PC-3 (cell line): Measurements from ENCODE around the gene DOCK1.

ENCODE experiments used
- CTCF ChIP-seq: fragments of 300-600 bp; sonication (generic); conservative IDR thresholded peaks from 2 replicates; pipeline ENCODE4 v1.5.1; 2017; ENCODE audit warnings: antibody characterized with exemption, low read depth, mild to moderate bottlenecking, low read length
- EZH2 ChIP-seq: fragments of 300-600 bp; sonication (generic); IDR thresholded peaks from one replicate; pipeline ENCODE4 v1.6.1; 2017; ENCODE audit warnings: antibody characterized with exemption, mild to moderate bottlenecking, low read length; ENCODE audit not compliant: unreplicated experiment
- EZH2phosphoT487 ChIP-seq: fragments of 300-600 bp; sonication (generic); IDR thresholded peaks from 2 replicates; pipeline ENCODE4 v1.6.1; 2018; ENCODE audit warnings: mild to moderate bottlenecking, antibody characterized with exemption, low read length, borderline replicate concordance

- TF ChIP-seq EZH2 (no peak), CTCF (no peak), EZH2phosphoT487 (no peak)
Observed at GRCh38 chr10:127486355-127486754, 581.1 kb downstream of the DOCK1 start.
